ELF-1 (cell line): ENCODE measurements around the gene NKX1-2.
"Not testable (repeated sequence)": the region's sequence is repeated elsewhere in the genome, so short reads cannot be mapped to it uniquely, and the experiment has no call there.

Experiments
- DNase-seq: peaks from one replicate; pipeline ENCODE4 v3.0.0-alpha.2; 2016; ENCODE audit warnings: low read depth, low spot score

NKX1-2 gene

GRCh38 chr10:124451276-124451675, 1.4 kb upstream of the NKX1-2 start:
- peak; percentile 84 for DNase-seq

GRCh38 chr10:124450783-124451057, 885 bp upstream of the NKX1-2 start:
- DNase-seq = peak; percentile 57

GRCh38 chr10:124449170-124450011, 444 bp downstream of the NKX1-2 start:
- peak; percentile 70 for DNase-seq

GRCh38 chr10:124448696-124449169, 1.1 kb downstream of the NKX1-2 start:
- DNase-seq = no peak

GRCh38 chr10:124447751-124448466, 1.9 kb downstream of the NKX1-2 start:
- DNase-seq = no peak

- no peak for DNase-seq
Observed at GRCh38 chr10:124446830-124447750, 2.7 kb downstream of the NKX1-2 start.

GRCh38 chr10:124441694-124442093, 8.1 kb downstream of the NKX1-2 start:
- not testable (repeated sequence) for DNase-seq

GRCh38 chr10:124436191-124436638, 13.6 kb downstream of the NKX1-2 start:
- no peak for DNase-seq

GRCh38 chr10:124435683-124436082, 14.2 kb downstream of the NKX1-2 start:
- DNase-seq = not testable (repeated sequence)

GRCh38 chr10:124433461-124433860, 16.4 kb downstream of the NKX1-2 start:
- DNase-seq = no peak

GRCh38 chr10:124430077-124430476, 19.8 kb downstream of the NKX1-2 start:
- no peak for DNase-seq

- no peak for DNase-seq
Observed at GRCh38 chr10:124429576-124429975, 20.3 kb downstream of the NKX1-2 start.

- DNase-seq = no peak
Observed at GRCh38 chr10:124428207-124428777, 21.5 kb downstream of the NKX1-2 start.

GRCh38 chr10:124425227-124425962, 24.4 kb downstream of the NKX1-2 start:
- DNase-seq = no peak

GRCh38 chr10:124423813-124424212, 26.0 kb downstream of the NKX1-2 start:
- DNase-seq = no peak

GRCh38 chr10:124422742-124423141, 27.1 kb downstream of the NKX1-2 start:
- no peak for DNase-seq

GRCh38 chr10:124420254-124420653, 29.6 kb downstream of the NKX1-2 start:
- DNase-seq = no peak

- DNase-seq = no peak
Observed at GRCh38 chr10:124419635-124420034, 30.2 kb downstream of the NKX1-2 start.

- DNase-seq = peak; percentile 99
Observed at GRCh38 chr10:124418726-124419501, 30.9 kb downstream of the NKX1-2 start, which contains the start of gene OAT. Gene OAT, minus strand, starts transcription at chr10:124418923. Its CDS starts 6,752 bp downstream, at chr10:124412171.
